Measurements from ENCODE around the gene ABCC4. TPM values are rescaled to one million over a fixed set of nuclear protein-coding genes. Genes with fewer than 3 reads are reported as not detected.

The ABCC4 gene
- total RNA-seq, 1 experiment from 2014 or later = 17.7 TPM

- BruUV-seq (replicated peaks) = no TSS peak
- no peak; the same call in 1 of the 2 replicates for ATAC-seq
- H2AFZ ChIP-seq (ENCODE audit: low read length) = no peak overlapping the region
- CTCF ChIA-PET = no interaction called here
- H3K9me2 ChIP-seq (replicated peaks; ENCODE audit: low read length) = no peaks in the 10 kb centered on the region
- POLR2A ChIA-PET (ENCODE audit: unreplicated experiment) = interaction anchor here (0.5 kb wide), 1 partner anchor 225 kb away, joined by 3 read pairs; no protein-coding TSS in a partner anchor
- no peaks in the 10 kb centered on the region for H3K79me2 ChIP-seq (ENCODE audit: low read length)
- no peak overlapping the region for H3K27ac ChIP-seq (ENCODE audit: low read length)
- no peak overlapping the region for H3K4me2 ChIP-seq (ENCODE audit: low read length)
- intact Hi-C loops (cut with micrococcal nuclease) = no loop called here
- H3K27me3 ChIP-seq (ENCODE audit: low read length) = no peaks in the 10 kb centered on the region
- no peaks in the 10 kb centered on the region for H3K36me3 ChIP-seq (ENCODE audit: low read depth, low read length)
- TF ChIP-seq EZH2 (IDR thresholded peaks at IDR 0.05; ENCODE audit: low read length, unreplicated experiment) (no peak), CTCF (conservative IDR thresholded peaks at IDR 0.05; ENCODE audit: low read depth, low read length) (no peak), EZH2phosphoT487 (IDR thresholded peaks at IDR 0.05; ENCODE audit: borderline replicate concordance, low read length) (no peak)
- no peaks in the 10 kb centered on the region for H3F3A ChIP-seq (ENCODE audit: low read length, unreplicated experiment)
- no peak overlapping the region for H3K4me3 ChIP-seq (ENCODE audit: low read length)
- H3K9ac ChIP-seq (ENCODE audit: low read length) = no peak overlapping the region
- H3K4me1 ChIP-seq (ENCODE audit: insufficient read depth, low read length) = peaks cover 18% of the 10 kb centered on the region
- H4K20me1 ChIP-seq (ENCODE audit: low read length) = peaks cover 5% of the 10 kb centered on the region; the same call in 1 of the 2 replicates
- H3K9me3 ChIP-seq (ENCODE audit: low read length) = no peaks in the 10 kb centered on the region
- DNase-seq = no peak
Measured at GRCh38 chr13:95247171-95247570, 54.1 kb downstream of the ABCC4 start.

DNA sequence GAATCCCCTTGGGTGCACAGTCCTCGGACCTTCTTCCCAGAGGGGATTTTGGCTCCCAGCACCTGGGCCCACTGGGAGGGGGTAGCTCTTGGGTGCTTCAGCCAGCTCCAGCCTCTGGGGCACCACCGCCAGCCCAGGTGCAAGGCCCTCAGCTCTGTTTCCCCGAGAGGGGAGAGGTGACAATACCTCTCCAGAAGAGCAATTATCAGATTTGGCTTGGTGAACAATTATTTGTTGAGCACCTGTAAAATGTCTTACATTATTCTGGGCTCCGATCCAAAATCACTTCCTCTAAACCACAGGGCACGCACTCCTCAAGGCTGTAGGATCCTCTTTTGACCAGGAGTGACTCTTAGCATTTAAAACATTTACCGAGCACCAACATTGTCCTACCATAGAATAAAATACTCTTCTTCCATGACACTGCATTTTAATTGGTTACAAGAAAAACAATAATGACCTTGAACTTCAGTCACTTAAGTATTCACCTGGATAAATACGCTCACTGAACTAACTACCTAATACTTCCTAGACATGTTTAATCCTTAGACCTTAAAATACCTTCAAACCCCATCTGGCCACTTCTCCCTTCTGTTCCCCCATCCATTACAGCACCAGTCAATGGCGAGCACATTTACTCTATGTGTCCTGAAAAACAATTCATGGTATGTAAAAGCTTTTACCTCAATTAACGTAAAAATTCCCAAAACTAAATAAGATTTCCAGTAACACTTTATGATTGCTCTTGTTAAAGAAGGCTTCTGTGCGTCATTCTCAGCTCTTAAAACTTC is 54.8 kb downstream of the ABCC4 start:
- no peaks in the 10 kb centered on the region for H3F3A ChIP-seq (ENCODE audit: low read length, unreplicated experiment)
- no peak overlapping the region for H3K9ac ChIP-seq (ENCODE audit: low read length)
- H3K4me1 ChIP-seq (ENCODE audit: insufficient read depth, low read length) = peaks cover 18% of the 10 kb centered on the region
- H2AFZ ChIP-seq (ENCODE audit: low read length) = no peak overlapping the region
- ATAC-seq (peak; percentile 97), DNase-seq (peak; percentile 82)
- peak overlapping the region; percentile 48 for H3K27ac ChIP-seq (ENCODE audit: low read length)
- no peaks in the 10 kb centered on the region for H3K79me2 ChIP-seq (ENCODE audit: low read length)
- CTCF ChIA-PET = no interaction called here
- no peaks in the 10 kb centered on the region for H3K9me2 ChIP-seq (replicated peaks; ENCODE audit: low read length)
- no peaks in the 10 kb centered on the region for H3K27me3 ChIP-seq (ENCODE audit: low read length)
- H4K20me1 ChIP-seq (ENCODE audit: low read length) = peaks cover 5% of the 10 kb centered on the region; the same call in 1 of the 2 replicates
- no peak overlapping the region for H3K4me3 ChIP-seq (ENCODE audit: low read length)
- POLR2A ChIA-PET (ENCODE audit: unreplicated experiment) = no interaction called here
- TF ChIP-seq EZH2phosphoT487 (IDR thresholded peaks at IDR 0.05; ENCODE audit: borderline replicate concordance, low read length) = no peak
- TF ChIP-seq CTCF (conservative IDR thresholded peaks at IDR 0.05; ENCODE audit: low read depth, low read length) = no peak
- no peak for TF ChIP-seq EZH2 (IDR thresholded peaks at IDR 0.05; ENCODE audit: low read length, unreplicated experiment)
- BruUV-seq (replicated peaks) = no TSS peak
- H3K9me3 ChIP-seq (ENCODE audit: low read length) = no peaks in the 10 kb centered on the region
- intact Hi-C loops (cut with micrococcal nuclease) = loop anchor here (1.0 kb wide), 1 partner anchor 25 kb away; no protein-coding TSS in a partner anchor
- peak overlapping the region; percentile 56 for H3K4me2 ChIP-seq (ENCODE audit: low read length)
- H3K36me3 ChIP-seq (ENCODE audit: low read depth, low read length) = no peaks in the 10 kb centered on the region

DNA sequence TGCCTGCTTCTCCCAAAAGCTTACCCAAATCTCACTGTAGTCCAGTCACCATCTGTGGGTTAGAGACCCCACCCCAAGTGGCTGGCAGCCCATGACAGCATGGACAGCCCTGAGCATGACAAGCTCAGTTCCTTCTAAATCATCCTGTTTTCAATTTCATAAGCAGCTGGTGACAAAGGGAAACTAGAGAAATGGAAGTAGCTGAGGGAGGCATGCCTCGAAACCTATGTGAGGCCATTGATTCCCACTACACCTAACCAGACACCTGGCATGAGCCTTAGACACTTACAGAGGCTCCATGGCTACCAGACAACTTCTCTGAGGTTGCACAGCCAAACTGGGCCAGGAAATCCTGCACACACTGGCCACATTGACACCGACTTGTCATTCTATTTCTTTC is 56.2 kb downstream of the ABCC4 start:
- Histone ChIP-seq H3K79me2 (ENCODE audit: low read length) (no peaks in the 10 kb centered on the region), H3K4me1 (ENCODE audit: insufficient read depth, low read length) (peaks cover 18% of the 10 kb centered on the region), H3K27me3 (ENCODE audit: low read length) (no peaks in the 10 kb centered on the region), H3K36me3 (ENCODE audit: low read depth, low read length) (no peaks in the 10 kb centered on the region), H3K4me2 (ENCODE audit: low read length) (no peak overlapping the region), H3K27ac (ENCODE audit: low read length) (no peak overlapping the region), H3K4me3 (ENCODE audit: low read length) (no peak overlapping the region), H2AFZ (ENCODE audit: low read length) (no peak overlapping the region), H3K9me3 (ENCODE audit: low read length) (no peaks in the 10 kb centered on the region), H3F3A (ENCODE audit: low read length, unreplicated experiment) (no peaks in the 10 kb centered on the region), H3K9ac (ENCODE audit: low read length) (no peak overlapping the region), H4K20me1 (ENCODE audit: low read length) (peaks cover 5% of the 10 kb centered on the region; the same call in 1 of the 2 replicates), H3K9me2 (replicated peaks; ENCODE audit: low read length) (no peaks in the 10 kb centered on the region)
- no peak for DNase-seq
- intact Hi-C loops (cut with micrococcal nuclease) = no loop called here
- no TSS peak for BruUV-seq (replicated peaks)
- POLR2A ChIA-PET (ENCODE audit: unreplicated experiment) = no interaction called here
- CTCF ChIA-PET = no interaction called here
- TF ChIP-seq EZH2 (IDR thresholded peaks at IDR 0.05; ENCODE audit: low read length, unreplicated experiment) = no peak
- no peak for TF ChIP-seq EZH2phosphoT487 (IDR thresholded peaks at IDR 0.05; ENCODE audit: borderline replicate concordance, low read length)
- no peak for TF ChIP-seq CTCF (conservative IDR thresholded peaks at IDR 0.05; ENCODE audit: low read depth, low read length)
- no peak for ATAC-seq

Data from PC-3 (cell line).